Activated CD8-positive, alpha-beta memory T cell treated with anti-CD3 and anti-CD28 coated beads, Interleukin-2, amount 50 U/mL, for 1 hour (primary cell): ENCODE measurements around the gene APOL6.
A peak's percentile ranks its signal among the peaks of the same experiment; 100 is the strongest.

Experiments used
- DNase-seq: peaks from one replicate; pipeline ENCODE4 v3.0.0-alpha.2; 2020; ENCODE audit errors: extremely low read depth

The APOL6 gene, protein sequence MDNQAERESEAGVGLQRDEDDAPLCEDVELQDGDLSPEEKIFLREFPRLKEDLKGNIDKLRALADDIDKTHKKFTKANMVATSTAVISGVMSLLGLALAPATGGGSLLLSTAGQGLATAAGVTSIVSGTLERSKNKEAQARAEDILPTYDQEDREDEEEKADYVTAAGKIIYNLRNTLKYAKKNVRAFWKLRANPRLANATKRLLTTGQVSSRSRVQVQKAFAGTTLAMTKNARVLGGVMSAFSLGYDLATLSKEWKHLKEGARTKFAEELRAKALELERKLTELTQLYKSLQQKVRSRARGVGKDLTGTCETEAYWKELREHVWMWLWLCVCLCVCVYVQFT

DNA sequence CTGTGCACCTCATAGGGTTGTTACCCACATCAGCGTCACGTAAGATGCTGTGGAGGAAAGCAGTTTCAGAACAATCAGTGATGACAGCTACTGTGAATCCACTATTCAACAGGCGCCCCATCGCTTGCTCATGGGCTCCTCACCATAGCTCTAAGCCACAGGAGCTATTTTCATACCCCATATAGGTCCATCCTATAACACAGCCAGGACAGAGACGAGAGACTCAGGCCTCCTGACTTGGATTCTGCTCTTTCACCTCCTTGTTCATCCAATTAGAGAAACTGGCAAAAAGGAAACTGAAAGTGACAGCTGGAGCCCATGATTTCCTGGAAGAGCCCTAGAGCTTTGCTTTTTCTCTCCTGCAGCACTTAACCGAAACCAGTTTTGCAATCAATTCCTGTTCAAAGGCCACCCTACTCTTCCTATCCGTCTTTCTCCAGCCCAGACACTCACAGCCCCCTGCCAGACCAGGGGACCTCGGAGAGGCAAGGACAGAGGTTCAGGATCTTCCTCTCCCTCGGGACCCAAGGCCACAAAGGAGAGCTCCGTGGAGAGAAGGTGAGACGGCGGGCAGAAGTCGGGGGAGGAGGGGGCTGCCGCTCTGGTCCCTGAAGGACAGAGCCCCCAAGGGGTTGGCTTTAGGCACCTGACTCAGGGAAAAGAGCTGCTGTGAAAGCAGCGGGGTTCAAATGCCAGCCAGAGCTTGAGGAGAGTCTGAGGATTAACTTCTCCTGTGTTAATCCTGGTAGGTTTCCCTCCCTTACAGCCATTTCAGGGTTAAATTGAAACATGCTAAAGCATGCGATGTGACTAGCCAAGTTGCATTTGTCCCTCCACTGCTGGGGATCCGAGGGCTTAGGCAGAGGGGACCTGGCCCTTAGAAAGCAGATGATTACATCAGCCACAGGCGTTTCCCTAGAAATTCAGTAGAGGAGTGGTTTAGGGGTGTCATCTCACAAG, at the start of gene APOL6:
APOL6 (plus strand) TSS at position 381 of the 960 bp plus-strand sequence. CDS start 7,980 bp downstream, outside the sequence.
- peak; percentile 17 for DNase-seq

DNA sequence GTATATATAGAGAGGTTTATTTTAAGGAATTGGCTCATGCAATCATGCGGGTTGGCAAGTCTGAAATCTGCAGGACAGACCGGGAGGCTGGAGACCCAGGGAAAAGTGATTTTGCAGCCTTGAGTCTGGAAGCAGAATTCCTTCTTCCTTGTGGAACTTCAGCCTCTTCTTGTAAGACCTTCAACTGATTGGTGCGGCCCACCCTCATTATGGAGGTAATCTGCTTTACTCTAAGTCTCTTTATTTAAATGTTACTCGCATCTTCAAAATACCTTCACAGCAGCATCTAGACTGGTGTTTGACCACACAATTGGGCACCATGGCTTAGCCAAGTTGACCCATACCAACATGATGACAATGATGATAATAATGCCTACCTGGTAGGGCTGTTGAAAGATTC, 48.9 kb upstream of the APOL6 start:
- DNase-seq = no peak

DNA sequence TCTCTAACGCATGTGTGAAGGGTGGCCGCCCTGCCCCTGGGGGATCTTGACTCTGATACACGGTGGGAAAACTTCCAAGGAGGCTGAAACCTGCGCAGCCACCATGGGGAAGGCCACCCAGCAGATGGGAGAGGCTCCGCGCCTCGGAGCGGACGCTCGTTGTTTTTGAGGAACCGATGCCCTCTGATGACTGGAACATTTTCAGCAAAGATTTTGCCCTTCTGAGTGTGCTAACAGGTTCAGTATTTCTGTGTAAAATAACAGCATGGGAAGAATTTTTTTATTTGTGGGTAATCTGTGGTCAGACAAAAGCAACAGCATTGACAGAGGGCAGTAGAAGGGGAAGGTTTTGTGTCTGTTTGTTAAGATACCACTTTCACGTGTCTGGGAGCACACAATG, 47.8 kb upstream of the APOL6 start:
- no peak for DNase-seq

DNA sequence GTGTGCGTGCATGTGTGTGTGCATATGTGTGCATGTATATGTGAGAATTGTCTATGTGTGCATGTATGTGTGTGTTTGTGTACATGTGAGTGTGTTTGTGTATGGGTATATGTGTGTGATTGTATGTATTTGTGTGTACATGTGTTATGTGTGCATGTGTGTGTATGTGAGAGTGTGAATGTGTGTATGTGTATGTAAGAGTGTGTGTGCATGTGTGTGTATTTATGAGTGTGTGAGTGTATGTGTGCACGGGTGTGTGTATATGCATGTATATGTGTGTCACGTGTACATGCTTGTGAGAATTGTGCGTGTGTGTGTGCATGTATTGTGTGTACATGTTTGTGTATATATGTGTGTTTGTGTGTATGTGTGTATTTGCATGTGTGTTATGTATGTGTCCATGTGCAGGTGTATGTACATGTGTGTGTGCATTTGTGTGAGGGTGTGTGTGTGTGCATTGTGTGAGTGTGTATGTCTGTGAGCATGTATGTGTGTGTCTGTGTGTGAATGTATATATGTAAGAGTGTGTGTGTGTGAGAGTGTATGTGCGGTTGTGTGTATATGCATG, 47.1 kb upstream of the APOL6 start:
- DNase-seq = no peak

DNA sequence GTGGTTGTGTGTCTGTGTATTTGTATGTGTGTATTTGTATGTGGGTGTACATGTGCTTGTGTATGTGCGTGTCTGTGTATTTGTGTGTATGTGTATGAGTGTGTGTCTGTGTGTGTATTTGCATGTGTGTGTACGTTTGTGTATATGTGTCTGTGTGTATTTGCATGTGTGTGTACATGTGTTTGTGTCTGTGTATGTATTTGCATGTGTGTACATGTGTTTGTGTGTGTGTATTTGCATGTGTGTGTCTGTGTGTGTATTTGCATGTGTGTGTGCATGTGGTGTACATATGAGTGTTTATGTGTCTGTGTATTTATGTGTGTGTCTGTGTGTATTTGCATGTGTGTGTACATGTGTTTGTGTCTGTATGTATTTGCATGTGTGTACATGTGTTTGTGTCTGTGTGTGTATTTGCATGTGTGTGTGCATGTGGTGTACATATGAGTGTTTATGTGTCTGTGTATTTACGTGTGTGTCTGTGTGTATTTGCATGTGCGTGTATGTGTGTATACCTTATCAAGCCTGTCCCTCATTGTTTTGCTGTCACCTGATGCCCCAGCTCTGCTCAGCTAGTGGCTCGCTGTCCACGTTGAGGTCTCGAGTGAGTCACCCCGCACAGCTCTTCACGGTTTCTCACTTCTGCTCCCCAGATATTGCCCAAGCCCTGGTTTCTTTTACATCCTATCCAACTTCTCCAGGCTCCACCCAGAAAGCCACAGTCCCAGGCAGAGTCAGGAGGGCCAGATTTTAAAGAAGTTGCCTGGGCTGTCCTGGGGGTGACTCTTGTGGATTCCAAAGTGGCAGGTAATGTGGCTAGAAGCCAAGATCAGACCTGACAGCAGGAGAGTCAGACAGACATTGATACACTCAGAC, 46.3 kb upstream of the APOL6 start:
- DNase-seq = no peak

DNA sequence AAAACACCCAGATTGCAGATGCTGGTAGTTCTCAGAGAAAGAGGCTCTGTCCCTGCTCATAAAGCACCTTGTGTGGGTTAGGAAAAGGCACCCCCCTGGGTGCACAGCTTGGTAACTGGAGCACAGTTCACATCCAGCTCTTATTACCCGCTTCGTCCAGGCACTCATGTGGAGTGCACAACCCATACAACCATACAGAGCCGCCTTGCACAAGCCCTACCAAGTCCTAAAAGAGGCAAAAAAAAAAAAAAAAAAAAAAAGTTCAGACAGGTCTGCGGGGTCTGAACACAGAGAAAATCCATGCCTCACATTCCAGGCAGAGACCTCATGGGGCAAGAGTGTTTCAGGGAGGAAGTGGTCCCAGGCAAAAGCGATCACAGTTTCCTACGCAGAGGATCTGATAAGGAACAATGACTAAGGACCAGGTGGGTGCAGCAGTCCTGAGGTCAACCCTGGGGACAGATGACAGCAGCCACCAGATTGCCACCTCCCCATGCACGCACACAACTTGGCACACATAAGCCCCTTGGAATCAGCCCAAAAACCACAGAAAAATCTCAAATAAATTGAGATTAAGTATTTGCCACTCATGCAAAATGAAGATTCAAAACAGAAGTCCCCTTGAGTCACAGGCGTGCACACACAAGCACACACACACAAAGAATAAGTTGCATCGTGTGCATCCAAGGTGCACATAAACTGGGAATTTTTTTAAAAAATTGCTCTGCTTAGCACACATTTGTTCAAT, 43.5 kb upstream of the APOL6 start:
- DNase-seq = no peak

DNA sequence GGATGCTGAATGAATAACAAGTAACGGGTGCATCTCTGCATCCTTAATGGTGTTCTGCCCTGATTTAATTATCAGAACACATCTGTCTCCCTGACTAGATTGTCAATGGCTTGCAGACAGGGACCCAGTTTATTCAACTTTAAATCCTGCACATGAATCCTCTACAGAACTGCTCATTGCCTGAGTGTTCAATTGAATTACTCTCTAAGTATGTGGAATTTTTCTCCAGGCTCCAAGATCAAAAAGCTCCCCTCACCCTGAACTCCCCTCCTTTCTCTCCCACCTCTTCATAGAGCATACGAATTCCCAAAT, 42.9 kb upstream of the APOL6 start:
- DNase-seq = no peak

DNA sequence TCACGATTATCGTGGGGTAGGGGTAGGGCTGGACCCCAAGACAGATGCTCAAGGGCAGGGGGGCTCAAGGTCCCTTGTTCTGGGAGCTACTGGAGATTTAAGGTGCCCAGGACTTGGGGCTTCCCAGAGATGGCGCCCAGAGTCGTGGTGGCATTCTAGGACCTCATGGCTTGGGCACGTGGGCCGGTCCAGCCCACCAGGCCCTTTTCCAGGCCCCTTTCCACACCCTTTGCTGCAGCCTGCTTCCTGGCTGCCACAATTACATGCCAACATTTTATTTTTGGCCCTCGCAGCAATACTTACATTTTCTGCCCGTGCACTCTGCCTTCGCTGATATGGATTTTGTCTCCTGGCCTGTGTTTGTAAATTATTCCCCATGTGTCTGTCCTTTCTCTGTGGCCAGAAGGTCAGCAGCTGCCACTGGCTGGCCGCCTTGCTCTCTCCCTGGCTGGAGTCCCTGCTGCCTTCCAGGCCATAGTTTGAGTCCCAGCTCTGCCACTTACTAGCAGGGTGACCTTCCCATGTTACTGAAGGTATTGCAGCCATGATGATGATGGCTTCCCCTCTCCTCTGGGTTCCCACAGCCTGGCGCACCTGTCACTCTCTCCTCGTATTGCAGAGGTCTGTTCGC, 42.3 kb upstream of the APOL6 start:
- no peak for DNase-seq

DNA sequence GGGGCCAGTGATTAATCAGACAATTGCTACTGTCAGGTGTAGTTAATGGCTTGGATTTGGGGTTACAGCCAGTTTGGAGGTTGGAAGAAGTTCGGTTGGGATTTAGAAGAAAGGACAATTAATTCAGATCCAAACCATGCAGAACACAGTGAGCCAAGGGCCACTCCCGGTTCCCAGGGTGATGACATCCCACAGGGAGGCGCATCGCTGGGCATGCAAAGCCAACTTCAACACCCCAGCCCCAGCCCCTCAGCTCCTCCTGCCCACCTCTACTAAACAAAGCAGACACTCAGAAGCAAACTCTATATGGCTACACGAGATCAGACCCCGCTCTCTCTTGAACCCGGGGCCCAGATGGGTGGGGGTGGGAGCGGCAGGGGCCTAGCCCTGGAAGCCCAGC, 41.3 kb upstream of the APOL6 start:
- no peak for DNase-seq

DNA sequence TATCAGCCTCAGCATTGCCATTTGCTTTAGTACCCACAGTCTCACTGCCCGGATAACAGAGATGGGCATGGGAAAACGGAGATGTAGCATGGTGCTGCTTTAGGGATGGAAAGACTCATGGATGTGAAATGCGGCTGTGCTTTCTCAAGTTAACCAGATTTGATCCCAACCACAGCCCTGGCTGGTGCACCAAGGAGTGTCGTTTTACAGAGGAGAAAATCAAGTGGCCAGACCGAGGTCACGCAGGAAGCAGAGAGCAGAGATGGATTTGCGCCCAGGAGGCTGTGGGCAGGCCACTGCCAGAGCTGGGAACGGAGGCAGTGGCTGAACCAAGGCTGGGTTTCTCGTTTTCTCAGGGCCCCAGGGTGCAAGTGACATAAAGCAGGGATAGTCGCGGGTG, 40.2 kb upstream of the APOL6 start:
- DNase-seq = no peak

DNA sequence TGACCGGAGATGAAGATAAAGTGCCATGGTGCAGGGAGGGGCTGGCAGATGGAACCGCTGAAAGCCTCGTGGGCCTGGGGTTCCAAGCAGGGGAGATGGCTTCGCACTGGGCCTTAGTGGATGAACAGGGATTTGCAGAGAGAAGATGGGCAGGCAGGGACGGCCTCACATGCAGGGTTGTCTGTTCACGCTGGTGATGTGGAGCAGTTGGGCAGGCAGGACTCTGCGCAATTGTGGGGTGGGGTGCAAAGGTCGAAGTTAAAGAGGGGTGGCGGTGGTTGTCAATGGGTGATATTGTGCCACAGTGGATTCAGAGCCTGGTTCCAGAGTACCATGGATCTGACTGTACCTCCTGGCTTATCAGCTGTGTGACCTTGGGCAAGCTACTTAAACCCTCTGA, 39.0 kb upstream of the APOL6 start:
- DNase-seq = no peak

DNA sequence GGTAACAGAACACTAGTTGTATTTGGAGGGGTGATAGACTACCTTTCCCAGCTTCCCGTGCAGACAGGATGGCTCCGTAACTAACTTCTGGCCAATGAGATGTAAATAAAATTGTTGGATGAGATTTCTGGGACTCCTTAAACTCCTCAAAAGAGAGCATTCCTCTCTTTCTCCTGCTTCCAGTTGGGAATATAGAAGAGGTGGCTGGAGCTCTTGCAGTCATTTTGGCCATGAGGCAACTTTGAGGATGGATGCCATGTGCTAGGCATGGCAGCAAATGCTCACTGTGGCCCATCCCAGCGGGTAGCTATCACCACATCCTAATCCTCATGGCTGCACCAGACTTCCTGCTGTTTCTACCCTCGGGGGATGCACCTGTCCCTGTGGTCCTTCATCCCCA, 38.5 kb upstream of the APOL6 start:
- DNase-seq = no peak

DNA sequence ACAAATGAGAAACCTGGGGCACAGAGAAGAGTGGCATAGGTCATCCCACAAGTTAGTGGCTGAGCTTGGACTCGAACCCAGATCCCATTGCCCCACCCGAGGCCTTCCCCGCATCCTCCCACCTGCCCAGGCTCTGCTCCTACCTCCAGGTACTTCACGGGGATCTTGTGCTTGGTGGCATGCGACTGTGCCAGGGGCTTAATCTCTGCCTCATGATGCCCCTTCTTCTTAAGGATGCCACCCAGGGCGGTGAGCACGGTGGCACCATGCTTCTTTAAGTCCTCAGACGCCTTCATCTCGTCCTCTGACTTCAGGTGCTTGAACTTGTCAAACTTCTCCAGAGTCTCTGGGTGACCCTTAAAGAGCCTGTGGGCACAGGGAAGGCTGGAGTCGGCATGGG, 37.5 kb upstream of the APOL6 start:
- no peak for DNase-seq

DNA sequence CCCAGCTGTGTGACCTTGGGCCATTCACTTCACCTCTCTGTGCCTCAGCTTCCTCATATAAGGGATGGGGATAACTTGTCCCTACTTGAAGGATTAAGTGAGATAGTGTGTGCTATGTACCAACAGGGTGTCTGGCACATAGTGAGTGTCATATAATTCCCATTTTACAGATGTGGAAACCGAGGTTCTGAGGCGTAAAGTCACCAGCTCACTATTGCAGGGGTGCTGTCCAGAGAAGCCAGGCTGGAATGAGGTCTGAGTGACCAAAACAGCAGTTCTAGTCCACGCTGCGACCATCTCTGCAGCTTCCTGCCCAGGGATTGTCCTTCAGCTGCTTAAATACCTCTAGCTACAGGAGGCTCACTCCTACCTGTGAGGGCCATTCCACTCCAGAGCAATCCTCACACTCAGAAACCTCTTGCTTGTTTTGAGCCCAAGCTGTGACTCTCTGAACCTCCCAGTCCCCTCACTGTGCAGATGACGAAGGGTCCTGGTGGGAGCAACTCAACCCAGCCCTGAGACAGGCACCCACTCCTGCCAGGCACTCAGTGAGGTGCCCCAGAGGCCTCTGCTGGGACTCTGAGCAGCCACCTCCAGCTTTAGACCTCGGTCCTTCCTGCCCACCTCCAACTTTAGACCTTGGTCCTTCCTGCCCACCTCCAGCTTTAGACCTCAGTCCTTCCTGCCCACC, 36.9 kb upstream of the APOL6 start:
- no peak for DNase-seq

DNA sequence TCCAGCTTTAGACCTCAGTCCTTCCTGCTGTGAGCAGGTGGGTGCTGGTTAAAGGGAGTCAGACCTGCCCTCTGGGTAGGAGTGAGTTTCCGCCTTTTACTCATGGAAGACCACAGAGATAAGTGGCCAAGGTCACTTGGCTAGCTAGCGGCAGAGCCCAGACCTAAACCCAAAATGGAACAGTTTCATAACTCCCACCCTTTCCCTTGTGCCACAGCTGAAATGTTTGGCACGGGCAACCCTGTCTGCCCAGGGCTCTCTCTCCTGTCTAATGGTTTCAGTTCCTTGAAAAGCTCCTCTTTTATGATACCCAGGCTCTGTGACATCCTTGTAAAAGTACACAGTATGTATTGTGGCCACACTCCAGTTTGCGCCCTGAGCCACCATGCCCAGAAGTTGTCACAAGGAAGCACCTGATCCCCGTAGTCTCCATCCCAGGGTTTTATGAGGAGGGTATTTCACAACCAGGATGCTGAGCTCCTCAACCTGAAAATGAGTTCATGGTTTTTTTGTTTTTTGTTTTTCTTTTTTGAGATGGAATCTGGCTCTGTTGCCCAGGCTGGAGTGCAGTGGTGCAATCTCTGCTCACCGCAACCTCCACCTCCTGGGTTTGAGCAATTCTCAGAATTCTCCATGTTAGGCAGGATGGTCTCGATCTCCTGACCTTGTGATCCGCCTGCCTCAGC, 36.2 kb upstream of the APOL6 start:
- no peak for DNase-seq

DNA sequence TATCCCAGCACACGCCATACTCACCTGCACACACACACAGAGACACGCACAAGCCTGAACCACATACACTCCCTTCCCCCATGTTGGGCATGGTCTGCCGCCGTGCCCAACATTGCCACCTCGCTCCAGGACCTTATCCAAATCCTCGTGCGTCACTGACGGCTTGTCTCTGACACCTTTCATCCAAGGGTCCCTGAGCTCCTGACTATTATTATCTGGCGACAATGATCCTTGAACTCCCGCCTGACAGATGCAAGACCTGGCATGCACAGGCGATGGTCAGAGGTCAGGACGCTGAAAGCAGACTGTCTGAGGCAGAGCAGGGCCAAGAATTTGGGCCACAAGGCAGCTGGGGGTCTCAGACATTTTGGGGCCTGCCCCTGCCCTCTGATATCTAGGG, 35.3 kb upstream of the APOL6 start:
- no peak for DNase-seq

DNA sequence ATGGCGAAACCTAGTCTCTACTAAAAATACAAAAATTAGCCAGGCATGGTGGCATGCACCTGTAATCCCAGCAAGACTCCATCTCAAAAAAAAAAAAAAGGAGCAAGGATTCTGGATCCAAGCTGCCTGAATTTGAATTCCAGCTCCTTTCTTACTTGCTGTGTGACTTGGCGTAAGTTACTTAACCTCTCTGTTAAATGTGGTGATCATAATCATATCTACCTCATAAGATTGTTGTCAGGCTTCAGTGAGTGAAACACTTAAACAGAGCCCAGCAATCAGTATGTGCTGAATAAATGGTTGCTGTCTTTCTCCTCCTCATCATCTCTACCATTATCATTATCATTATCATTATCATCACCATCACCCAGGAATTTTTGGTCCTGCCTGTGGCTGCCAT, 33.8 kb upstream of the APOL6 start:
- no peak for DNase-seq

DNA sequence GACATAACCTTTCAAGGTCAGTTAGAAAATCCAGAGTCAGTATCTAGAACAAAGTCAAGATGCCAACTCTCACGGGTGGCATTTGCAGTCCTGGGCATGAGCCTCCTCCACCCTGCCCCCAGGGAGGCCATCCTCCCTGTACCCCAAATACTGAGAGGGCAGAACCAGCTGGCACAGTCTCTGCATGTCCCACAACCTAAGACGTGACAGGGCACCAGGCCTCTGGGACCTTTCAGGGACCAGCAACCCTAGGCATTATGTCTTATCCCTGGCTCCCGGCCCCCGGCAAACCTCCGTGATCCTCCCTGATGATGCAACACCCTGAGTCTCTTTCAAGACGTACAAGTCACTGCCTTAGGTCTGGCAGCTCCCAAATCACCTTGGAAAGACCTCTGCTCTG, 33.1 kb upstream of the APOL6 start:
- DNase-seq = no peak

DNA sequence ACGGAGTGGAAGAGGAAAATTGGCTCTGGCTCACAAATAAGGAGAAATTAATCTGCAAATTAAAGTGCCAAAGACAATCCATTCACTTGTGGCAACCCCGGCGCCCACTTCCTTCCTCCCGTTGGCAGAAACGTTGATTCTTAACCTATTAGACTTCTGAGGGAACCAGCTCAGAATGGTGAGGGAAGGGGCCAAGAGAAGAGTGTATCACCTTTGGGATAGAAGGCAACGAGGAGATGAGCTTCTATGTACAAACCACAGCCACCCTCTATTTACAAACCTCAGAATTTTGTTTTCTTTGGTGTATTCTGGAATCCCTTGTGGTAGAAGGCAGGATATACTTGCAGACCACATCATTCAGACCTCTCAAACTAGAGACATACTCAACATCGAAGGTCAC, 32.2 kb upstream of the APOL6 start:
- no peak for DNase-seq
